Fibroblast of villous mesenchyme (primary cell): ENCODE data around the gene AAGAB. TPM values are rescaled to one million over a fixed set of nuclear protein-coding genes. Genes with fewer than 3 reads are reported as not detected.
A peak's percentile ranks its signal among the peaks of the same experiment; 100 is the strongest.

Experiments
- DNase-seq: peaks from one replicate; pipeline ENCODE4 v3.0.0-alpha.2; 2010; ENCODE audit warnings: low read depth
- H3K4me3 ChIP-seq: 2 replicates; pipeline ENCODE4 v1.5.1; 2011; ENCODE audit warnings: low read depth, mild to moderate bottlenecking, low read length
- CTCF ChIP-seq: IDR thresholded peaks from 2 replicates; pipeline ENCODE4 v1.5.1; 2012; ENCODE audit warnings: low read depth, mild to moderate bottlenecking, low read length; ENCODE audit not compliant: insufficient read depth
- total RNA-seq: library from RNA; depleted of rRNA; stranded (reverse); fragments of >200 nt; gene quantifications from 2 replicates; pipeline ENCODE4 v1.2.3, GENCODE V29; 2012

AAGAB gene
- total RNA-seq, 1 donor: 50.1 TPM

- DNase-seq: no peak
- H3K4me3 ChIP-seq: no peak overlapping the region
- no peak for TF ChIP-seq CTCF
Observed at GRCh38 chr15:67227431-67227830, 27.0 kb downstream of the AAGAB start.

- TF ChIP-seq CTCF: no peak
- peak; percentile 87 for DNase-seq
- no peak overlapping the region for H3K4me3 ChIP-seq
Observed at GRCh38 chr15:67225336-67225735, 29.1 kb downstream of the AAGAB start.

GRCh38 chr15:67224889-67225288 is 29.6 kb downstream of the AAGAB start:
- no peak overlapping the region for H3K4me3 ChIP-seq
- no peak for TF ChIP-seq CTCF
- DNase-seq: no peak

- H3K4me3 ChIP-seq: no peak overlapping the region
- no peak for DNase-seq
- TF ChIP-seq CTCF: no peak
Observed at GRCh38 chr15:67219288-67219687, 35.2 kb downstream of the AAGAB start.

GRCh38 chr15:67218428-67218827 is 36.0 kb downstream of the AAGAB start:
- no peak overlapping the region for H3K4me3 ChIP-seq
- no peak for DNase-seq
- TF ChIP-seq CTCF: no peak

- H3K4me3 ChIP-seq: no peak overlapping the region
- DNase-seq: no peak
- no peak for TF ChIP-seq CTCF
Observed at GRCh38 chr15:67216859-67217258, 37.6 kb downstream of the AAGAB start.

GRCh38 chr15:67215102-67215501 is 39.4 kb downstream of the AAGAB start:
- TF ChIP-seq CTCF: no peak
- no peak overlapping the region for H3K4me3 ChIP-seq
- DNase-seq: no peak
